HEK293 (cell line): ENCODE results near the gene TLR8.

ENCODE experiments used
- ATF2 ChIP-seq: fragments of 450-650 bp; formaldehyde crosslinking; IDR thresholded peaks from 2 replicates; pipeline ENCODE4 v1.5.1; 2016; ENCODE audit warnings: missing biosample characterization, missing genetic modification characterization, low read depth
- CTCF ChIP-seq: fragments of 450-650 bp; formaldehyde crosslinking; IDR thresholded peaks from 2 replicates; pipeline ENCODE4 v1.5.1; 2016; ENCODE audit warnings: missing biosample characterization, missing genetic modification characterization
- FEZF1 ChIP-seq: fragments of 450-650 bp; formaldehyde crosslinking; IDR thresholded peaks from 2 replicates; pipeline ENCODE4 v1.5.1; 2016; ENCODE audit warnings: missing biosample characterization, missing genetic modification characterization
- MYNN ChIP-seq: fragments of 450-650 bp; formaldehyde crosslinking; IDR thresholded peaks from 2 replicates; pipeline ENCODE4 v1.5.1; 2016; ENCODE audit warnings: missing biosample characterization, missing genetic modification characterization, borderline replicate concordance
- OSR2 ChIP-seq: fragments of 450-650 bp; formaldehyde crosslinking; IDR thresholded peaks from 2 replicates; pipeline ENCODE4 v1.5.1; 2016; ENCODE audit warnings: missing biosample characterization, missing genetic modification characterization
- OVOL3 ChIP-seq: fragments of 450-650 bp; formaldehyde crosslinking; IDR thresholded peaks from 2 replicates; pipeline ENCODE4 v1.5.1; 2016; ENCODE audit warnings: missing biosample characterization, missing genetic modification characterization
- ZBTB11 ChIP-seq: fragments of 450-650 bp; formaldehyde crosslinking; conservative IDR thresholded peaks from 2 replicates; pipeline ENCODE4 v1.5.1; 2016; ENCODE audit warnings: low read depth, missing biosample characterization, missing genetic modification characterization
- ZNF335 ChIP-seq: fragments of 450-650 bp; formaldehyde crosslinking; conservative IDR thresholded peaks from 2 replicates; pipeline ENCODE4 v1.5.1; 2016; ENCODE audit warnings: missing biosample characterization, missing genetic modification characterization
- ZNF518A ChIP-seq: fragments of 450-650 bp; formaldehyde crosslinking; conservative IDR thresholded peaks from 2 replicates; pipeline ENCODE4 v1.5.1; 2016; ENCODE audit warnings: low read depth, missing biosample characterization, missing genetic modification characterization

- TF ChIP-seq MYNN (tag by site-specific recombination) (no peak), FEZF1 (tag by site-specific recombination) (no peak), ZNF518A (tag by site-specific recombination) (no peak), ATF2 (tag by site-specific recombination) (no peak), OVOL3 (no peak), OSR2 (no peak), ZNF335 (no peak), ZBTB11 (no peak), CTCF (no peak)
These were observed at the start of gene TLR8 for GRCh38 chrX:12906046-12906761.
